Measurements from ENCODE around the gene MARCHF2.

DNA sequence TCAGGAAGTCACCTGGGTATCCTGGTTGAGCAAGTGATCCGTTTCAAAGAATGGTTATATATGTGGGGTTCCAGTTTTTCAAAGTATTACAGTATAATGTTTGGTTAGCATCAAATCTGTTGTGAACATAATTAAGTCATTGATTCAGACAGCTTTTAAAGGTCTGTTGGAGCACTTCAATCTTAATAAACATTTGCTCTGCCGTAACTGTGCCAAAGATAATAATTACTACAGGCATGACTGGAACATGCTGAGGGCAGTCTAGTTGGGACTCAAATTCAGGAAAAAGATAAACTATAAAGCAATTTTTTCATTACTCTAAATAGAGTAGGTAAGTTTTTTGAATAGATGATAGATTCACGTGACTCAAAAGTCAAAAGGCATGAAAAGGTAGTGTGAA is 55.0 kb downstream of the MARCHF2 start:
- no peak for TF ChIP-seq EZH2 (IDR thresholded peaks at IDR 0.05; ENCODE audit: borderline replicate concordance, low read depth, low read length, severe bottlenecking)
- TF ChIP-seq, protein P1, sequence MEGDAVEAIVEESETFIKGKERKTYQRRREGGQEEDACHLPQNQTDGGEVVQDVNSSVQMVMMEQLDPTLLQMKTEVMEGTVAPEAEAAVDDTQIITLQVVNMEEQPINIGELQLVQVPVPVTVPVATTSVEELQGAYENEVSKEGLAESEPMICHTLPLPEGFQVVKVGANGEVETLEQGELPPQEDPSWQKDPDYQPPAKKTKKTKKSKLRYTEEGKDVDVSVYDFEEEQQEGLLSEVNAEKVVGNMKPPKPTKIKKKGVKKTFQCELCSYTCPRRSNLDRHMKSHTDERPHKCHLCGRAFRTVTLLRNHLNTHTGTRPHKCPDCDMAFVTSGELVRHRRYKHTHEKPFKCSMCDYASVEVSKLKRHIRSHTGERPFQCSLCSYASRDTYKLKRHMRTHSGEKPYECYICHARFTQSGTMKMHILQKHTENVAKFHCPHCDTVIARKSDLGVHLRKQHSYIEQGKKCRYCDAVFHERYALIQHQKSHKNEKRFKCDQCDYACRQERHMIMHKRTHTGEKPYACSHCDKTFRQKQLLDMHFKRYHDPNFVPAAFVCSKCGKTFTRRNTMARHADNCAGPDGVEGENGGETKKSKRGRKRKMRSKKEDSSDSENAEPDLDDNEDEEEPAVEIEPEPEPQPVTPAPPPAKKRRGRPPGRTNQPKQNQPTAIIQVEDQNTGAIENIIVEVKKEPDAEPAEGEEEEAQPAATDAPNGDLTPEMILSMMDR (IDR thresholded peaks at IDR 0.05; ENCODE audit: extremely low read depth in 1 of 2, insufficient read depth in 1 of 2, low read depth in 1 of 2, low read length in 2 of 2): no peak
- no peak for TF ChIP-seq POLR2A (IDR thresholded peaks at IDR 0.05; ENCODE audit: low read depth, low read length)
